Endothelial cell of umbilical vein (primary cell): Measurements from ENCODE around the gene ACSS2. TPM values are rescaled to one million over a fixed set of nuclear protein-coding genes. Genes with fewer than 3 reads are reported as not detected.

Experiments
- BruUV-seq: library from RNA; stranded (reverse); fragments of 400-500 nt; replicated peaks from 2 replicates; lab custom pipeline; 2021; lab: Mats Ljungman, UMichigan
- CTCF ChIA-PET: fragments of 300-600, 350-600 bp; sonication (Branson Sonifier 250); formaldehyde crosslinking; loops from one replicate; lab custom pipeline; 2021; ENCODE audit warnings: antibody characterized with exemption, inconsistent platforms; lab: Charles Lee
- POLR2A ChIA-PET: fragments of 300-600, 350-600 bp; sonication (Branson Sonifier 250); formaldehyde crosslinking; loops from one replicate; lab custom pipeline; 2021; ENCODE audit warnings: antibody characterized with exemption, inconsistent platforms; lab: Charles Lee
- DNase-seq: peaks from one replicate; pipeline ENCODE4 v3.0.0-alpha.2; 2011; ENCODE audit warnings: low read depth, low spot score
- FAIRE-seq: peaks from 2 replicates; lab custom pipeline; 2011; peaks lifted over from hg19 to GRCh38; lab: Jason Lieb, UNC
- H2AFZ ChIP-seq: 2 replicates; pipeline ENCODE4 v1.6.0; 2012; ENCODE audit warnings: low read depth, low read length, control low read depth, inconsistent platforms
- H3K27ac ChIP-seq: 2 replicates; pipeline ENCODE4 v1.5.1; 2011; ENCODE audit warnings: low read depth, mild to moderate bottlenecking, control low read depth, low read length, moderate library complexity; ENCODE audit not compliant: insufficient read depth
- H3K27me3 ChIP-seq, 2 experiments: 2 replicates each; pipeline versions ENCODE4 v1.6.0 to v1.6.1; 2011; ENCODE audit warnings: low read length in 2 of 2, mixed read lengths in 1 of 2; ENCODE audit not compliant: control insufficient read depth in 2 of 2, insufficient read depth in 2 of 2
- H3K36me3 ChIP-seq, 2 experiments: 2 replicates in 1 of 2; 3 replicates in 1 of 2; pipeline ENCODE4 v1.5.1; 2011; ENCODE audit warnings: low read length in 2 of 2, mild to moderate bottlenecking in 1 of 2, moderate library complexity in 1 of 2; ENCODE audit not compliant: control insufficient read depth in 2 of 2, insufficient read depth in 2 of 2; ENCODE audit errors: extremely low read depth in 1 of 2
- H3K4me1 ChIP-seq: 3 replicates; pipeline ENCODE4 v1.5.1; 2011; ENCODE audit warnings: mild to moderate bottlenecking, low read length; ENCODE audit not compliant: control insufficient read depth, insufficient read depth; ENCODE audit errors: extremely low read depth
- H3K4me2 ChIP-seq: 2 replicates; pipeline ENCODE4 v1.6.1; 2011; ENCODE audit warnings: low read length, control low read depth, mixed read lengths; ENCODE audit not compliant: insufficient read depth
- H3K4me3 ChIP-seq, 3 experiments: fragments of 200-600 bp in 1 of 3; sonication (generic), shearing (Covaris generic) in 1 of 3; replicated peaks in 1 of 3; 2 replicates each; pipeline ENCODE4 v1.5.1; 2011 to 2016; ENCODE audit warnings: control low read depth in 3 of 3, low read length in 3 of 3, mild to moderate bottlenecking in 2 of 3, inconsistent platforms in 1 of 3, low read depth in 1 of 3, moderate library complexity in 1 of 3; ENCODE audit not compliant: insufficient read depth in 1 of 3
- H3K79me2 ChIP-seq: 2 replicates; pipeline ENCODE4 v1.6.0; 2012; ENCODE audit warnings: low read length, inconsistent platforms; ENCODE audit not compliant: control insufficient read depth, insufficient read depth
- H3K9ac ChIP-seq: replicated peaks from 2 replicates; pipeline ENCODE3; 2011; ENCODE audit warnings: low read length, control low read depth; ENCODE audit not compliant: insufficient read depth; ENCODE audit errors: extremely low read depth
- H3K9me1 ChIP-seq: replicated peaks from 3 replicates; pipeline ENCODE4 v1.6.0; 2011; ENCODE audit warnings: mild to moderate bottlenecking, low read length; ENCODE audit not compliant: control insufficient read depth, insufficient read depth; ENCODE audit errors: extremely low read depth
- H3K9me3 ChIP-seq: replicated peaks from 2 replicates; pipeline ENCODE4 v1.5.1; 2012; ENCODE audit warnings: low read length, inconsistent platforms; ENCODE audit not compliant: control insufficient read depth, insufficient read depth
- H4K20me1 ChIP-seq: replicated peaks from 2 replicates; pipeline ENCODE3; 2011; ENCODE audit warnings: mild to moderate bottlenecking, low read length; ENCODE audit not compliant: control insufficient read depth, insufficient read depth; ENCODE audit errors: extremely low read depth
- EZH2 ChIP-seq: IDR thresholded peaks from 2 replicates; pipeline ENCODE4 v1.6.1; 2012; ENCODE audit warnings: borderline replicate concordance, low read depth, mild to moderate bottlenecking, moderate library complexity, low read length, inconsistent platforms; ENCODE audit not compliant: severe bottlenecking
- FOS ChIP-seq: IDR thresholded peaks from 2 replicates; pipeline ENCODE4 v1.6.1; 2011; ENCODE audit warnings: mild to moderate bottlenecking, low read length, moderate library complexity, borderline replicate concordance; ENCODE audit not compliant: insufficient read depth
- GATA2 ChIP-seq: IDR thresholded peaks from 2 replicates; pipeline ENCODE4 v1.7.0; 2011; ENCODE audit warnings: low read depth, mild to moderate bottlenecking, moderate library complexity, mixed read lengths, low read length; ENCODE audit not compliant: insufficient read length, insufficient read depth
- JUN ChIP-seq: IDR thresholded peaks from 2 replicates; pipeline ENCODE4 v1.6.1; 2011; ENCODE audit warnings: borderline replicate concordance, low read depth; ENCODE audit not compliant: insufficient read length, insufficient read depth
- MAX ChIP-seq: IDR thresholded peaks from 2 replicates; pipeline ENCODE4 v1.6.1; 2011; ENCODE audit not compliant: insufficient read depth, insufficient read length
- MYC ChIP-seq: IDR thresholded peaks from one replicate; pipeline ENCODE4 v1.6.1; 2011; ENCODE audit warnings: mild to moderate bottlenecking, low read depth, low read length
- POLR2A ChIP-seq: IDR thresholded peaks from 2 replicates; pipeline ENCODE4 v1.6.1; 2012; ENCODE audit warnings: low read depth, mild to moderate bottlenecking, control low read depth, low read length
- POLR2AphosphoS5 ChIP-seq: IDR thresholded peaks from 2 replicates; pipeline ENCODE4 v1.6.1; 2012; ENCODE audit warnings: low read depth, mild to moderate bottlenecking, control low read depth, low read length, moderate library complexity; ENCODE audit not compliant: insufficient read depth
- dilution Hi-C: fragments of 300-500 bp; cut with MboI; formaldehyde crosslinking; loops from one replicate; pipeline ENCODE4 v1.15.0; 2019; ENCODE audit warnings: low sequenced_read_pairs; ENCODE audit not compliant: extremely low pct_ligation_motif_present
- intact Hi-C: fragments of 100-400 bp; cut with micrococcal nuclease; formaldehyde crosslinking; loops from one replicate; pipeline ENCODE4 v1.10.0; 2022
- polyA plus RNA-seq, 4 experiments: library from polyadenylated mRNA; depleted of rRNA in 3 of 4; stranded (reverse) in 3 of 4; unstranded in 1 of 4; fragments of >200 nt; gene quantifications; 2 replicates each; pipeline versions ENCODE4 v1.2.1 to v1.2.3, GENCODE V29; 2011 to 2012; ENCODE audit warnings: missing spikeins in 1 of 4
- total RNA-seq: library from RNA; stranded (reverse); gene quantifications from 2 replicates; pipeline ENCODE4 v1.2.3, GENCODE V29; 2021
- TF ChIP-seq, protein P1 (sequence below), 2 donors: IDR thresholded peaks; 1 replicate in 1 of 2; 2 replicates in 1 of 2; pipeline ENCODE4 v1.5.1; 2011; ENCODE audit warnings: low read length in 2 of 2, mild to moderate bottlenecking in 2 of 2, moderate library complexity in 2 of 2, control low read depth in 1 of 2, inconsistent platforms in 1 of 2, low read depth in 1 of 2; ENCODE audit not compliant: insufficient read depth in 1 of 2; ENCODE audit errors: extremely low read depth in 1 of 2

ACSS2 gene
- total and polyA plus RNA-seq, 2 donors (not counting 3 experiments of a cell fraction or from before 2014, with no cell fraction given): 40.7 to 42.3 TPM

DNA sequence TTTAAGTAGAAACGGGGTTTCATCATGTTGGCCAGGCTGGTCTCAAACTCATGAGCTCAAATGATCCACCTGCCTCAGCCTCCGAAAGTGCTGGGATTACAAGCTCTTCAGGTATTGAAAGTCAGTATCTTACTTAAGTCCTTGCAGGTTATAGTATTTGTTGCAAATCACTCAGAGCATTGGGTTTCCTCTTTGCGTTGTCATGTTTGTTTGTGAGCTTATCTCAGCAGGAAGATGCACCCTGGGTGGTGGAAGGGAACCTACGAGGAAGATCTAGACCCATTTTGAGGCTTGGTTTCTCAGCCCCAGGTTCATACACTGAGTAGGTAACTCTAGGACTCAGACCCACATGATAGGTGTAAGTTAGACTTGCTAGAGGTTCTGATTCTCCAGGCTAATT lies 97.8 kb downstream of the ACSS2 start:
- TF ChIP-seq GATA2: no peak
- TF ChIP-seq JUN: no peak
- TF ChIP-seq POLR2A: no peak
- TF ChIP-seq MAX: no peak
- TF ChIP-seq, protein P1, sequence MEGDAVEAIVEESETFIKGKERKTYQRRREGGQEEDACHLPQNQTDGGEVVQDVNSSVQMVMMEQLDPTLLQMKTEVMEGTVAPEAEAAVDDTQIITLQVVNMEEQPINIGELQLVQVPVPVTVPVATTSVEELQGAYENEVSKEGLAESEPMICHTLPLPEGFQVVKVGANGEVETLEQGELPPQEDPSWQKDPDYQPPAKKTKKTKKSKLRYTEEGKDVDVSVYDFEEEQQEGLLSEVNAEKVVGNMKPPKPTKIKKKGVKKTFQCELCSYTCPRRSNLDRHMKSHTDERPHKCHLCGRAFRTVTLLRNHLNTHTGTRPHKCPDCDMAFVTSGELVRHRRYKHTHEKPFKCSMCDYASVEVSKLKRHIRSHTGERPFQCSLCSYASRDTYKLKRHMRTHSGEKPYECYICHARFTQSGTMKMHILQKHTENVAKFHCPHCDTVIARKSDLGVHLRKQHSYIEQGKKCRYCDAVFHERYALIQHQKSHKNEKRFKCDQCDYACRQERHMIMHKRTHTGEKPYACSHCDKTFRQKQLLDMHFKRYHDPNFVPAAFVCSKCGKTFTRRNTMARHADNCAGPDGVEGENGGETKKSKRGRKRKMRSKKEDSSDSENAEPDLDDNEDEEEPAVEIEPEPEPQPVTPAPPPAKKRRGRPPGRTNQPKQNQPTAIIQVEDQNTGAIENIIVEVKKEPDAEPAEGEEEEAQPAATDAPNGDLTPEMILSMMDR (IDR thresholded peaks at IDR 0.05; ENCODE audit: extremely low read depth in 1 of 2, insufficient read depth in 1 of 2, low read depth in 1 of 2, low read length in 2 of 2): no peak
- no peak for TF ChIP-seq MYC
- TF ChIP-seq POLR2AphosphoS5: no peak
- no peak for TF ChIP-seq FOS
- TF ChIP-seq EZH2: no peak
- Histone ChIP-seq H3K4me1 (no peaks in the 10 kb centered on the region), H3K4me2 (no peak overlapping the region), H4K20me1 (no peaks in the 10 kb centered on the region), H3K9me1 (no peaks in the 10 kb centered on the region), H3K9ac (no peak overlapping the region), H3K79me2 (no peaks in the 10 kb centered on the region), H3K9me3 (no peaks in the 10 kb centered on the region), H3K27ac (no peak overlapping the region), H3K36me3 (no peaks in the 10 kb centered on the region), H3K4me3 (no peak overlapping the region), H2AFZ (no peak overlapping the region), H3K27me3 (no peaks in the 10 kb centered on the region)
- FAIRE-seq (no peak), DNase-seq (no peak)
- ChIA-PET POLR2A (no interaction called here), CTCF (interaction anchor here (0.6 to 2.2 kb wide), 2 partner anchors 98 to 100 kb away, joined by 3 to 9 read pairs; partner anchors contain the start of gene ACSS2)
- intact Hi-C loops (no loop called here), dilution Hi-C loops (no loop called here)
- BruUV-seq: no TSS peak
